H9 (cell line): Measurements from ENCODE around the gene CDR2L. TPM values are rescaled to one million over a fixed set of nuclear protein-coding genes. Genes with fewer than 3 reads are reported as not detected.

Experiments
- DNase-seq: peaks from one replicate; pipeline ENCODE4 v3.0.0-alpha.2; 2017
- H2AFZ ChIP-seq: one replicate; pipeline ENCODE4 v1.6.1; 2013; ENCODE audit warnings: mild to moderate bottlenecking, low read length, control low read depth, moderate library complexity
- H2AK5ac ChIP-seq: 2 replicates; pipeline ENCODE4 v1.6.1; 2013; ENCODE audit warnings: low read length, control low read depth, mixed read lengths; ENCODE audit not compliant: insufficient read length
- H2BK120ac ChIP-seq: one replicate; pipeline ENCODE4 v1.6.1; 2013; ENCODE audit warnings: low read depth, mild to moderate bottlenecking, low read length, control low read depth, inconsistent platforms; ENCODE audit not compliant: poor library complexity, severe bottlenecking
- H2BK12ac ChIP-seq: 2 replicates; pipeline ENCODE4 v1.6.1; 2013; ENCODE audit warnings: low read length, control low read depth, mixed read lengths, low read depth; ENCODE audit not compliant: insufficient read length
- H2BK15ac ChIP-seq: 2 replicates; pipeline ENCODE4 v1.6.1; 2013; ENCODE audit warnings: low read depth, low read length, control low read depth
- H2BK20ac ChIP-seq: one replicate; pipeline ENCODE4 v1.6.1; 2013; ENCODE audit warnings: low read depth, mild to moderate bottlenecking, low read length, control low read depth, inconsistent platforms; ENCODE audit not compliant: poor library complexity, severe bottlenecking
- H2BK5ac ChIP-seq: 2 replicates; pipeline ENCODE4 v1.6.1; 2013; ENCODE audit warnings: low read length, control low read depth, mixed read lengths; ENCODE audit not compliant: insufficient read length
- H3K14ac ChIP-seq: 2 replicates; pipeline ENCODE4 v1.6.1; 2013; ENCODE audit warnings: low read length, control low read depth; ENCODE audit not compliant: insufficient read depth
- H3K18ac ChIP-seq: 2 replicates; pipeline ENCODE4 v1.6.1; 2013; ENCODE audit warnings: low read depth, mild to moderate bottlenecking, mixed read lengths, low read length, control low read depth; ENCODE audit not compliant: insufficient read length
- H3K23ac ChIP-seq: 2 replicates; pipeline ENCODE4 v1.6.1; 2013; ENCODE audit warnings: low read length, control low read depth, mixed read lengths, low read depth; ENCODE audit not compliant: insufficient read length
- H3K23me2 ChIP-seq: 2 replicates; pipeline ENCODE4 v1.6.1; 2013; ENCODE audit warnings: low read depth, mild to moderate bottlenecking, mixed read lengths, low read length, control low read depth; ENCODE audit not compliant: insufficient read length, poor library complexity, severe bottlenecking
- H3K27ac ChIP-seq: 2 replicates; pipeline ENCODE4 v1.5.1; 2013; ENCODE audit warnings: low read length, control low read depth, mixed read lengths, low read depth; ENCODE audit not compliant: insufficient read length
- H3K27me3 ChIP-seq: 2 replicates; pipeline ENCODE4 v1.6.1; 2013; ENCODE audit warnings: low read length, control low read depth, inconsistent platforms; ENCODE audit not compliant: insufficient read depth
- H3K4ac ChIP-seq: 2 replicates; pipeline ENCODE4 v1.6.1; 2013; ENCODE audit warnings: low read depth, mild to moderate bottlenecking, control low read depth, inconsistent platforms, low read length, moderate library complexity
- H3K4me1 ChIP-seq: 2 replicates; pipeline ENCODE4 v1.6.1; 2013; ENCODE audit warnings: low read length, control low read depth, inconsistent platforms; ENCODE audit not compliant: insufficient read depth
- H3K4me2 ChIP-seq: 2 replicates; pipeline ENCODE4 v1.6.1; 2013; ENCODE audit warnings: low read length, control low read depth, mixed read lengths; ENCODE audit not compliant: insufficient read length, insufficient read depth
- H3K56ac ChIP-seq: 2 replicates; pipeline ENCODE4 v1.6.1; 2013; ENCODE audit warnings: low read depth, mild to moderate bottlenecking, mixed read lengths, low read length, control low read depth; ENCODE audit not compliant: insufficient read length
- H3K79me1 ChIP-seq: 2 replicates; pipeline ENCODE4 v1.6.1; 2013; ENCODE audit warnings: low read depth, mild to moderate bottlenecking, moderate library complexity, low read length, control low read depth, inconsistent platforms; ENCODE audit not compliant: insufficient read depth, poor library complexity, severe bottlenecking
- H3K79me2 ChIP-seq: 2 replicates; pipeline ENCODE4 v1.6.1; 2013; ENCODE audit warnings: low read length, control low read depth, inconsistent platforms; ENCODE audit not compliant: insufficient read depth
- H3K9ac ChIP-seq: 2 replicates; pipeline ENCODE4 v1.6.1; 2013; ENCODE audit warnings: low read length, control low read depth, mixed read lengths; ENCODE audit not compliant: insufficient read length; ENCODE audit errors: extremely low read depth
- H3K9me3 ChIP-seq: one replicate; pipeline ENCODE4 v1.6.1; 2013; ENCODE audit warnings: low read depth, low read length, inconsistent platforms; ENCODE audit not compliant: control insufficient read depth
- H3T11ph ChIP-seq: one replicate; pipeline ENCODE4 v1.6.1; 2013; ENCODE audit warnings: mild to moderate bottlenecking, low read length, control low read depth, inconsistent platforms
- H4K20me1 ChIP-seq: one replicate; pipeline ENCODE4 v1.6.1; 2013; ENCODE audit not compliant: control insufficient read depth, insufficient read length, insufficient read depth
- H4K5ac ChIP-seq: 2 replicates; pipeline ENCODE4 v1.6.1; 2013; ENCODE audit warnings: low read depth, mild to moderate bottlenecking, mixed read lengths, low read length, control low read depth; ENCODE audit not compliant: insufficient read length
- H4K8ac ChIP-seq: replicated peaks from 2 replicates; pipeline ENCODE4 v1.6.1; 2013; ENCODE audit warnings: low read length, control low read depth, mixed read lengths, low read depth; ENCODE audit not compliant: insufficient read length
- H4K91ac ChIP-seq: 2 replicates; pipeline ENCODE4 v1.6.1; 2013; ENCODE audit warnings: low read depth, mild to moderate bottlenecking, moderate library complexity, mixed read lengths, low read length, control low read depth; ENCODE audit not compliant: insufficient read length
- H3K27ac Mint-ChIP-seq, 3 experiments: 2 replicates in 2 of 3; 3 replicates in 1 of 3; pipeline ENCODE4 v1.8.0; 2020 to 2021; ENCODE audit warnings: mixed read lengths in 3 of 3, mild to moderate bottlenecking in 1 of 3, moderate library complexity in 1 of 3
- H3K27me3 Mint-ChIP-seq: 2 replicates; pipeline ENCODE4 v1.8.0; 2021; ENCODE audit warnings: low read depth, mild to moderate bottlenecking, moderate library complexity, mixed read lengths
- H3K36me3 Mint-ChIP-seq, 3 experiments: 2 replicates in 2 of 3; 3 replicates in 1 of 3; pipeline ENCODE4 v1.8.0; 2020 to 2021; ENCODE audit warnings: low read depth in 3 of 3, mixed read lengths in 3 of 3; ENCODE audit not compliant: insufficient read depth in 1 of 3
- H3K4me1 Mint-ChIP-seq, 2 experiments: 2 replicates each; pipeline ENCODE4 v1.8.0; 2020; ENCODE audit warnings: mixed read lengths in 2 of 2
- H3K4me3 Mint-ChIP-seq, 2 experiments: 2 replicates in 1 of 2; 3 replicates in 1 of 2; pipeline ENCODE4 v1.8.0; 2020 to 2021; ENCODE audit warnings: mild to moderate bottlenecking in 2 of 2, mixed read lengths in 2 of 2, moderate library complexity in 1 of 2
- H3K9me3 Mint-ChIP-seq, 2 experiments: 2 replicates in 1 of 2; 3 replicates in 1 of 2; pipeline ENCODE4 v1.8.0; 2020; ENCODE audit warnings: mild to moderate bottlenecking in 2 of 2, mixed read lengths in 2 of 2, moderate library complexity in 1 of 2
- CTCF ChIP-seq: fragments of 200-600 bp; sonication (generic); conservative IDR thresholded peaks from 3 replicates; pipeline ENCODE4 v1.8.0; 2021; ENCODE audit warnings: antibody characterized with exemption, mild to moderate bottlenecking
- total RNA-seq: library from RNA; stranded (reverse); gene quantifications from 2 replicates; pipeline ENCODE4 v1.2.1, GENCODE V29; 2021

Gene CDR2L
- total RNA-seq, 1 experiment from 2014 or later: 23.3 TPM

GRCh38 chr17:75049706-75050105 lies 62.3 kb downstream of the CDR2L start:
- peaks cover 13% of the 10 kb centered on the region; the same call in 1 of the 2 replicates for H3K79me2 ChIP-seq
- Mint-ChIP-seq H3K27ac (no peak overlapping the region), H3K4me3 (no peak overlapping the region), H3K36me3 (peaks cover 31 to 66% (median 48%) of the 10 kb centered on the region in 3 experiments), H3K27me3 (no peaks in the 10 kb centered on the region), H3K9me3 (peaks cover 0 to 2% of the 10 kb centered on the region in 2 experiments; a peak in 2 of 5 replicates), H3K4me1 (peaks cover 25 to 26% of the 10 kb centered on the region in 2 experiments)
- no peak for DNase-seq
- no peak for TF ChIP-seq CTCF
- no peak overlapping the region for H2AK5ac ChIP-seq
- H3K4me1 ChIP-seq: no peaks in the 10 kb centered on the region
- no peaks in the 10 kb centered on the region for H4K20me1 ChIP-seq
- H4K91ac ChIP-seq: no peak overlapping the region
- no peak overlapping the region for H3T11ph ChIP-seq
- H3K9ac ChIP-seq: no peak overlapping the region
- peaks cover 6% of the 10 kb centered on the region for H3K23me2 ChIP-seq
- no peak overlapping the region for H3K14ac ChIP-seq
- peaks cover 5% of the 10 kb centered on the region for H3K79me1 ChIP-seq
- no peak overlapping the region for H3K4ac ChIP-seq
- H4K8ac ChIP-seq: no peak overlapping the region
- H3K27ac ChIP-seq: no peak overlapping the region
- no peaks in the 10 kb centered on the region for H3K9me3 ChIP-seq
- H2BK20ac ChIP-seq: no peak overlapping the region
- no peak overlapping the region for H2BK120ac ChIP-seq
- no peak overlapping the region for H3K23ac ChIP-seq
- no peak overlapping the region for H2BK12ac ChIP-seq
- H2BK15ac ChIP-seq: no peak overlapping the region
- no peak overlapping the region for H3K18ac ChIP-seq
- no peak overlapping the region for H4K5ac ChIP-seq
- no peak overlapping the region for H2BK5ac ChIP-seq
- no peak overlapping the region for H2AFZ ChIP-seq
- no peaks in the 10 kb centered on the region for H3K27me3 ChIP-seq
- no peak overlapping the region for H3K4me2 ChIP-seq
- no peak overlapping the region for H3K56ac ChIP-seq
